ENCODE results near the gene ARL9.
"Not testable (repeated sequence)": the region's sequence is repeated elsewhere in the genome, so short reads cannot be mapped to it uniquely, and the experiment has no call there.

Gene ARL9, protein sequence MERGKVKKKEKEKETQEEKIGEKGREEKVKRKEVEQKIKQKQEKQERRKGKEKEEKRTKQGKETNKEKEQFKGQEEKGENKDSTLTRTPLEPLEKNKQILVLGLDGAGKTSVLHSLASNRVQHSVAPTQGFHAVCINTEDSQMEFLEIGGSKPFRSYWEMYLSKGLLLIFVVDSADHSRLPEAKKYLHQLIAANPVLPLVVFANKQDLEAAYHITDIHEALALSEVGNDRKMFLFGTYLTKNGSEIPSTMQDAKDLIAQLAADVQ

DNA sequence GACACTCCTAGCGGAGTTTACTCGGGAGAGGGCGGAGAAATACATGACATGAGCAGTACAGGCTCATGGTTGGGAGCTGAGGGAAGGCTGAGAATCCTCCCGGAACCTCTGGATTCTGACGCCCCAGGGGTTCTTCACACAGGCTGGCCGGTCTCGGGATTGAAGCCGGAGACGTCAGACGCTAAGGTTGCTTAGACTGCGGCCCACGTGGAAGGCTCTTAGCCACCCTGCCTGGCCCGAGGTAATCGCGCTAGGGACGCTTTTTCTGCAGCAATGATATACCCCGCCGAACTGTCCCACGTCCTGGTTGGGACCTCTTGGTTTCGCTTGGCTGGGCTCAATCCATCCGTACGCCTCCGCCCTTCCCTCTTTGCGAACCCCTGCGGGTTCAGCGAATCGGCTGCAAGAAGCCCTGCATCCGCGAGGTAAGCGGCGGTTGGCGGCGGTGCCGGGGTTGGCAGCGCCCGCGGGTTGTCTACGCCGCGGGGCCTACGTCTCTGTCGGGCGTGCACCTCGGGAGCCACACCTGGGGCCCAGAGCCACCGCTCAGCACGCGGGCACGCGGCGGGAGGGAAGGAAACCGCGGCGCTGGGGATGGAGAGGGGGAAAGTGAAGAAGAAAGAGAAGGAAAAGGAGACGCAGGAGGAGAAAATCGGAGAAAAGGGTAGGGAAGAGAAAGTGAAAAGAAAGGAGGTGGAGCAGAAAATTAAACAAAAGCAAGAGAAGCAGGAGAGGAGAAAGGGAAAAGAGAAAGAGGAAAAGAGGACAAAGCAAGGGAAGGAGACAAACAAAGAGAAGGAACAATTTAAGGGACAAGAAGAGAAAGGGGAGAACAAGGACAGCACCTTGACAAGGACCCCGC is at the start of gene ARL9:
ARL9 (plus strand) TSS at position 523 of the 862 bp plus-strand sequence; CDS start at position 595, 72 bp downstream.
- peak; percentile 35 for DNase-seq (ENCODE audit: low read depth, low spot score)

DNA sequence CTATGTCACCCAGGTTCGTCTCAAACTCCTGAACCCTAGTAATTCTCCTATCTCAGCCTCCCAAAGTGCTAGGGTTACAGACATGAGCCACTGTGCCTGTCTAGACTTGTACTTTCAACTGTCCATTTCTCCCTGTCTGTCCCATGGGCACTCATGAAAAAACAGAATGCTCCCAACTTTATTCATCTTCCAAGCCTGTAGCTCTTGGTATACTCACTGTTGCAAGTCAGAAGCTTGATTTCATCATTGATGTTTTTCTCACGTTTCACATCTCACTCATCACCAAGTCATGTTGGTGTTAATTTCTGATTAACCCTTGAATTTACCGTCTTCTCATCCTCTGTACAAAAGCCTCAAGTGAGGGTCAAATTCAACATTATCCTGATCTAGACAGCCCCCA is 45.5 kb upstream of the ARL9 start:
- no peak for DNase-seq (ENCODE audit: low read depth, low spot score)

DNA sequence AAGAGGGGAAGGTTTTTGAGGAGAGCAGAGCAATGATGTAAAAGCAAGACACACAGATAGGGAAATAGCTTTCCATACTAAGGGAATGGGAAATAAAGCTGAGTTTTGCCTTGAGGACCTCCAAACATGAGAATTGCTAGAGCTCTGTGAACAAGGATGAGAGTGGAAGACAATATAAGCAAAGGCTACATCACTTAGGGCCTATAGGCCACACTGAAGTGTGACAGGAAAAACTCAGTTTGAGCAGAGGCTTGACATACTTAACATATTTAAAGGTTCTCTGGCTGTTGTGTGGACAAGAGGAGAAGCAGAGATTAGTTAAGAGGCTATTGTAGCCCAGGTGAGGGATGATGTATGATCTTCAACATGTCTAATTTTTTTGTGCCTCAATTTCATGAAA is 43.4 kb upstream of the ARL9 start:
- DNase-seq (ENCODE audit: low read depth, low spot score): no peak

DNA sequence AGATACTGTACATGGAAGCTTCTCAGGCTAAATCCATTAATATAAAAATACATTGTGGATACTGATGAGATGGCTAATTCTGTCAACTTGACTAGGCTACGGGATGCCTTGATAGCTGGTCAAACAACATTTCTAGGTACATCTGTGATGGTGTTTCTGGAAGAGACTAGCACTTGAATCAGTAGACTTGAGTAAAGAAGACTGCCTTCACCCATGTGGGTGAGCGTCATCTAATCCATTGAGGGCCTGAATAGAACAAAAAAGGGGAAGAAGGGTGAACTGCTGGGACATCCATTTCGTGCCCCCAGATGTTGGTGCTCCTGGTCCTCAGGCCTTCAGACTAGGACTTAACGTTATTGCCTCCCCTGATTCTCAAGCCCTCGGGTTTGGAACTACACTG is 41.9 kb upstream of the ARL9 start:
- DNase-seq (ENCODE audit: low read depth, low spot score): no peak

DNA sequence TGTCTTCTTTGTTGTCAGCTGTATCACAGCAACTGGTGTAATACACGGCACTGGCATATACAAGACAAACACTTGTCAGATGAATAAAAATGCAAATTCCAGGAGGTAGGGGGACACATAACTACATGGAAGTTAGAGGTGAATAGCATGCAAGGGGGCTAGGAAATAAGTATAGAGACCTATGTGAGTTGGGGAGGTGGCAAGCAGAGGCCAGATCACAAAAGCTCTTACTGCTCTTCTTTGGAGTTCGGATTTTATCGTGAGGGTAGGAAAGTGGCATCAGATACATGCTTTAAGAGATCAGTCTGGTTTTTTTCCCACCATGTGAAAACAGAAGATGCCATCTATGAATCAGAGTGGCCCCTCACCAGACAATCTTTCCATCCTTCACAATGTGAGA is 41.0 kb upstream of the ARL9 start:
- no peak for DNase-seq (ENCODE audit: low read depth, low spot score)

DNA sequence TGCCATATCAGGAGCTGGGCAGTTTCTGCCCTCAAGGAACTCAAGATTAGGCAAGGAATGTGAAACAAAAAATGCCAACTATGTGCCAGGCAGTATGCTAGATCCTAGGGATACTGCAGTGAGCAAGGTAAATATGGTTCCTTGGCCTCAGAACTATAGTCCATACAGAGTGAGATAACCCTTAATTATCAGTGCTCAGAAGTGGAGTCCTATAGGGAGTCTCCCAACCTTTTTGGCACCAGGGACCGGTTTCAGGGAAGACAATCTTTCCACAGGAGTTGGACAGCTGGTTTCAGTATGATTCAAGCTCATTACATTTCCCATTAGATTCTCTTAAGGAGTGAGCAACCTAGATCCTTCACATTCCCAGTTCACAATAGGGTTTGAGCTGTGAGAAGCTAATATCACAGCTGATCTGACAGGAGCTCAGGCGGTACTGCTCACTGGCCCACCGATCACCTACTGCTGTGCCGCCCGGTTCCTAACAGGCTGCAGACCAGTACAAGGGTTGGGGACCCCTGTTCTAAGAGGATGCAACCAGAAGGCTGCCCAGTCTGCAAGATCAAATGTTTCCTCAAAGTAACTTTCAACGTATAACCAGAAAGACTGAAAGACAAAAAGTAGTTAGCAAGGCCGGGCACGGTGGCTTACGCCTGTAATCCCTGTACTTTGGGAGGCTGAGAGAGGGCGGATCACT is 39.8 kb upstream of the ARL9 start:
- DNase-seq (ENCODE audit: low read depth, low spot score): no peak

DNA sequence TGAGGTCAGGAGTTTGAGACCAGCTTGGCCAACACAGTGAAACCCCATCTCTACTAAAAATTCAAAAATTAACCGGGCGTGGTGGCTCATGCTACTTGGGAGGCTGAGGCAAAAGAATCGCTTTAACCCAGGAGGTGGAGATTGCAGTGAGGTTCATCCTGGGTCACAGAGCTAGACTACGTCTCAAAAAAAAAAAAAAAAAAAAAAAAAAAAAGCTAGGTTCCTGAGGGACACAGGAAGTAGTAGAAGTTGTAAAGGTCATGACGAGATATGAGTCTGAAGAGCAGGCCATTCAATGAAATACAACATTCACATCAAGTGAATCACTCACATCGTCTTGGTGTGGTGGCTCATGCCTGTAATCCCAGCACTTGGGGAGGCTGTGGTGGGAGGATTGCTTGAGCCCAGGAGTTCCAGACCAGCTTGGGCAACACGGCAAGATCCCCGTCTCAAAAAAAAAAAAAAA is 39.3 kb upstream of the ARL9 start:
- not testable (repeated sequence) for DNase-seq (ENCODE audit: low read depth, low spot score)

DNA sequence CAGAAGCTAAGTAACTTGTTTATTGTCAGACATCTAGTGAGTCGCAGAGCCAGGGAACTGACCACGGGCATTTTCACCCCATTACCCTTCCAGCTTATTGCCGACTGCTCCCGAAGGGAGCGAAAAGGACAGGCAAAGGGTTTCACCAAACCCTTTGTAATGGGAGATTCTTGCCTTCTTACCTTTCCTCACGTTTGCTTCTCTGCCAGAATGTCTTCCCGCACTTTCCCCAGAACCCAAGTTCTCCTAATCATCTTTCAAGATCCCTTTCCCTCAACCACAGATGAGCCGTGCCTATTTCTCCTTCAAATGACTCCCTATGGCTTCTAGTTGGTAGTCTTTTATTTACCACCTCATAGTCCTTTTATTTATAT is 38.7 kb upstream of the ARL9 start:
- DNase-seq (ENCODE audit: low read depth, low spot score): no peak

DNA sequence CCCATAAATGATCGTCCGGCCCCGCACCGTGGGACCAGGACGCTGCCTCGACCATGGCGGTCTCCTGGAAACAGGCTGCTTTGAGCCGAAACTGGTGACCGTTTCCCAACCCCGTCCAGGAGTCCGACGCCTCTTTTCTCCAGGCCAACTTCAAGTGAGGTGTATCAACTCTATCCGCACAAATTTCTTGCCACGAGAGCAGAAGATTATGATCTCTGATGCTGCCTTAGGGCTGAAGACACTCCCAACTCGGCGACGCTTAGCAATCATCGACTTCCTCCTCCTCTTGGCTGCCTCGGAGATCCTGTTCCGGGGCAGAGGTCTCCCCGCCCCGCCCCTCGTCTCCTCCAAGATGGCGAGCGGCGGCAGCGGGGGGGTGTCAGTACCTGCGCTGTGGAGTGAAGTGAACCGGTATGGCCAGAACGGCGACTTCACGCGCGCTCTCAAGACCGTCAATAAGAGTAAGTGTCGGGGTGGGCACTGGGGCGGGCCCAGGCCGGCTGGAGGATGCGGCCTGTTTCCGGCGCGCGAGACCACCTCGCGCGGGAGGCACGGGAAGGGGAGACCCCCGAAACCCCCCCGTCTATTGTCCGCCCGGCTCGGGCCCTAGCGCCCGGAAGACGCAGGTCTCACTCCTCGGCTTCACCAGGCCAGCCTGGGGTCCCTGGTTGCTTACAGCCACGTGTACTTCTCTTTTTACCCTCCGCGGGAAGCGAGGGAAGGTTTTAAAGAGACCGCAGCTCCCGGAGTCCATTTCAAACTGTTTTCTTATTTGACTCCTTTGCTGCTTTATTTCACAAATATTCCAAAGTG is 38.1 kb upstream of the ARL9 start, which contains the start of gene SRP72:
SRP72 (plus strand) TSS at position 334 of the 813 bp plus-strand sequence; CDS start at position 353, 19 bp downstream.
- peak; percentile 87 for DNase-seq (ENCODE audit: low read depth, low spot score)

DNA sequence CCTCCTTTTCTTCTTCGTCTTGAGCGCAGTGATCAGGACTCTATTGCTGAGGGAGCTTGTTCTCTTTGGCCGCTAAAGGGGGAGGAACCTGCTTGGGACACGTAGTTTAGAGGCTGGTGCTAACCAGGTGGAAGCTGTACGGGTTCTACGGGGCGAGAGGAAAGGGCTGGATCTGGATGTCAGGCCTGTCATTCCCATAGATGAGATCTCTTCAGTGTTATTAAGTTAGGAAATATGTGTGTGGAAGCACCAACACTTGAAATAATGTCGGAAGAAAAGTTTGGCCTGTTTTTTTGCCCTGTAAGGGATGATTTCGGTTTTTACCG is 37.5 kb upstream of the ARL9 start:
- DNase-seq (ENCODE audit: low read depth, low spot score): no peak

DNA sequence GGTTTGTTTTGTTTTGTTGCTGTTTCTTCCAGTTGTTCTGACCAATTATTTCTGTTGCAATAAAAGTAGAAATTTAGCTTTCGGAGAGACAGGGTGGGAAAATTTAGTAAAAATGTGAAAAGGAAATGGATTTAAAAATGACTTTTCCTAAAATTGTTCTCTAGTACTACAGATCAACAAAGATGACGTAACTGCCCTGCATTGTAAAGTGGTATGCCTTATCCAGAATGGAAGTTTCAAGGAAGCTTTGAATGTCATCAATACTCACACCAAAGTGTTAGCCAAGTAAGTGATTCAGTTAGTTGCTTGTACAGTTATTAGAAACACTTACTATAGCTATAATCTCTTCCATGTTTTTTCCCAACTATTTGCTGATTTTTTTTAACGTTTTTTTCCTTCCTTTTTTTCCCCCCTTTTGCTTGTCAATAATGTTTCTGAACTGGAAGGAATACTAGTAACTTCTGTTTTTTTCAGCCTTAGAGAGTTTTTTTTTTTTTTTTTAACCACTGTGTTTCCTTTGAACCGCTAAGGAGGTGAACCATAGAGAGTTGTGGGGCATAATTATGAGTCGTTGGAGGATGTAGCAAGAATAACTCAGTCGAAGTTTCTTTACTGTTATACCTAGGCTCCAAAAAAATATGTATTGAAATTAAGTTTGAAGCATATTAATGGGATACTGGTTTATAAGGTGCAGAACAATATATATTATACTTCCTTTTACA is 35.9 kb upstream of the ARL9 start:
- no peak for DNase-seq (ENCODE audit: low read depth, low spot score)

DNA sequence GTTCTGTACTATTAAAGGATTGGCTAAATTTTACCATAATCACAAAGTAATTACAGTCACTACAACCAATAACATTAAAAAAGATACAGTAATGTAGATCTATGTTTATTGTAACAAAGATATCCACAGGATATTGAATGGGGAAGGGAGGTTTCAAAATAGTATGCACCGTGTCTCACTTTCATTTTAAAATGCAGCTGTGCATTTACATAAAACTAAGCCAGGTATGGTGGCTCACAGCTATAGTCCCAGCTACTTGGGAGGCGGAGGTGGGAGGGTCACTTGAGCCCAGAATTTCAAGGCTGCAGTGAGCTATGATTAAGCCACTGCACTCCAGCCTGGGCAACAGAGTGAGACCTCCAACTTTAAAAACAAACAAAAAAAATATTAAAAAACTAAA is 29.7 kb upstream of the ARL9 start:
- no peak for DNase-seq (ENCODE audit: low read depth, low spot score)

DNA sequence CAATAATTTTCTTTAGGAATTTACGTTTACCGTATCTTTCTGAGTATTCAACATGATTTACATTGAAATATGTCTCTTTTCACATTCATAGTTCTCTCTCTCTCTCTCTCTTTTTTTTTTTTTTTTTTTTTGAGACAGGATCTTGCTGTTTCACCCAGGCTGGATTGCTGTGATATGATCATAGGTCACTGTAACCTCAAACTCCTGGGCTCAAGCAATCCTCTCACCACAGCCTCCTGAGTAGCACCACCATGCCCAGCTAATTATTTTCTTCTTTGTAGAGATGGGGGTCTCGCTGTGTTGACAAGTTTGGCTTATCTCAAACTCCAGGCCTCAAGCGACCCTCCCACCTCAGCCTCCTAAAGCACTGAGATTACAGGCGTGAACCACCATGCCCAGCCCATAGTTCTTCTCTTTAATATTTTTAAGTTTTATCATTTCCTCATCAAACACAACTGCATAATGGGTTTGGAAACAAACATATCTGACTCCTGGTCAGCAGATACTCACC is 28.3 kb upstream of the ARL9 start:
- no peak for DNase-seq (ENCODE audit: low read depth, low spot score)

DNA sequence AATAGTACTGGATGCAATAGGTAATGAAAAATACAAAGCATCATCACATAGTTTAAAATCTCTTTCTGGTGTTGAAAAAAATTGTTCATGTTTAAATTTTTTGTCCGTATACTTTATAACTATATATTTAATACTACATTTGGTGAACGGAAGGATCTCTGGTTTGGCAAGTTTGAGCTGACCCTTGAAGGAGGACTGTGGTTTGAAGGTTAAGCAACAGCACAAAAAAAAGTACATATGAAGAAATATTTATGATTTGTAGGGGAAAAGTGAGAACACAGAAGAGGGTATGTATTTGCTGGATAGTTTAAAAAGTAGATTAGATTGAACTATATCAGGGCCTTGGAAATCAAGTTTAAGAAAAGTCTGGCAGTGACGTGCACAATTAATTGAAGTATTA is 24.9 kb upstream of the ARL9 start:
- DNase-seq (ENCODE audit: low read depth, low spot score): no peak

DNA sequence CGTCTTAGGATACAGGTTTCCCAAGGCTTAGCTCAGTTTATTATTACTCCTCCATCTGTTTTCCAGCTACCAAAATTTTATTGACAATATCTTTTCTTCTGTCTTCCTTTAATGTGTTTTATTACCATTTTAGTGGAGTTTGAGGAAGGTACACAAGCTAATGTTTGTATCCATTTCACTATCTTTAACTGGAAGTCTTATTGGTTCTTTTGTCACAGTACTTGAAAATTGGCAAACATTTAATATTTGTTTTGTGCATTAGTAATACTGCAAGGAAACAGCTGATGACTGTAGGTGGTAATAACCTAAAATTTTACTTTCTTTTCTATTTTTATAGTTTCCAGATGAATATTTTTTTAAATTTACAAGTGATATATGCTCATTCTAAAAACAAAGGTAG is 9.3 kb upstream of the ARL9 start:
- DNase-seq (ENCODE audit: low read depth, low spot score): no peak

DNA sequence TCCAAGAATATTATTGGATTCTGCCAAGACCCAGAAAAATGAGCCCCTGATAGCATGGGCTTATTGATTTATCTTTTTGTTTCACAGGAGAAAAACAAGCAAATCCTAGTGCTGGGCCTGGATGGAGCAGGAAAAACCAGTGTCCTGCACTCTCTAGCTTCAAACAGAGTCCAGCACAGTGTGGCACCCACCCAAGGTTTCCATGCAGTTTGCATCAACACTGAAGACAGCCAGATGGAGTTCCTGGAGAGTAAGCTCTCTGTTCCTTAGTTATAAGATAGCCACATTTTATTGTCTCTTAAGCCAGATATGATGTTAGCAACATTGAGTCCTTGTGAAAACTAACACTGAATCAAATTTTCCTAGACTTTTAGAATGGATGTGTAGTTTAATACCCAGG is 5.5 kb downstream of the ARL9 start:
- DNase-seq (ENCODE audit: low read depth, low spot score): no peak

DNA sequence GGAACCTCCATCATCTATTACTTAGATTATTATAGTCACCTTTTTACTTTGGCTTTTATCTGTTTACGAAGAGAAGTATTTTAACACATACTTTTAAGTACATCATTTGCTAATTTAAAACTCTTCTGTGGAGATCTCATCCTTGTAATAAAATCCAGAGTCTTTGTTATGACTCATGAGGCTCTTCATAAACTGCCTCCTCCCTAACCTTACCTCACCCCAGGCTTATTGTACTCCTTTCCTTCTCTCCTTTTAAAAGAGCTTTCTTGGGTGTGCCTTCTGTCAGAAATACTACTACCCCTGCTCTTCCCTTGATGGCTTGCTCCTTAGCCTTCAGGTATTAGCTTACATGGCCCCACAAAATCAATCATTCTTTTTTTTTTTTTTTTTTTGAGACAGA is 6.6 kb downstream of the ARL9 start:
- no peak for DNase-seq (ENCODE audit: low read depth, low spot score)

DNA sequence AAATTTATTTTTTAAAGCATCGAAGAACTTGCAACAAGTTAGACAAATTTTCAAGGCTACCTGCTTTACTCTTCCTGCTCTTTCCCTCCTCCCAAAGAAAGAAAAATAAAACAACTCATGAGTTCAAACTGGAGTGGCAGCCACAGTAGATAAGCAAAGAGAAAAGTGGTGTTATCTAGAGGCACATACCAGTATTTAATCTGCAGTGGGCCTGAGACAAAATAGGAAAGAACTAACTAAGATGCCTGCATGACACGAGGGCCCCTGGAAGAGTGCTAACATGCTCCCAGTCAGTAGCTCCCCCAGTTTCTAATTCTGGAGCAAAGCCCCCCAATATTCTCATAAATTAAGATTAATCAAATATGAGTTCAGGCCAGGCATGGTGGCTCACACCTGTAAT is 7.9 kb downstream of the ARL9 start:
- DNase-seq (ENCODE audit: low read depth, low spot score): no peak

DNA sequence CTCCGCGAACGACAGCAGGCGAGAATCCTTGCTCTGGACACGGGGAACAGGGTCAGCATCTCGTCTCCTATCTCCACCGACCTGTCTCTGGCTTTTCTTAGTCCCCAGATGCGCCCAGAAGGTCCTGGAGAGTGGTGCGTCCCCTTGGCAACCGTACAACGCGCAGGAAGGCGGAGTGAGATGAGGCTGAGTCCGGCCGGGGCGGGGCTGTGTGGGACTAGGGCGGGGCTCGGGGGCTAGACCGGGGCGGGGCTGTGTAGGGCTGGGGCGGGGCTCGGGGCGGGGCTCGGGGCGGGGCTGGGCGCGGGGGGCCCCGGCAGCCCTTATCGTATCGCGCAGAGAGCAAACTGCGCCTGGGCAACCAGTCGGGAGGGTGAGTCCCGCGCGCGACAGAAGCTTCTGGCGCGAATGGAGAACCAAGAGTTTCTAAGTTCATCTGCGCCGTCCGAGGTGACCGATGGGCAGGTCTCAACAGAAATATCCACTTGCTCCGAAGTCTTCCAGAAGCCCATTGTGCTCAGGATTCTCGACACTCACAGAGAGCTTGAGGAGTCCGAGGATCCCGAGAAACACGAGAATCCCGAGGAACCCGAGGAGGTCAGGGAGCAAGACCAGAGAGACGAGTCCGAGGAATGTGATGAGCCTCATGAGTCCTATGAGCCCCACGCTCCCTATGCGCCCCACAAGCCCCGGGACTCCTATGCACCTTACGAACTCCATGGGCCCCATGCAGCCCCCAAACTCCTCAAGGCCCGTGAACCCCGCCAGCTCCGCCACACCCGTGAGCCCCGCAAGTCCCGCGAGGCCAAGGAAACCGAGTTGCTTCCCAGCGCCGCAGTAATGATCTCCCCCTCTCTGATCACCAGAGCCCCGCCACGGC is 24.9 kb downstream of the ARL9 start:
- DNase-seq (ENCODE audit: low read depth, low spot score): peak; percentile 58
